Measurements from ENCODE around the gene S100PBP. TPM values are rescaled to one million over a fixed set of nuclear protein-coding genes. Genes with fewer than 3 reads are reported as not detected.

Gene S100PBP
- total RNA-seq, 1 donor from 2014 or later = 53.8 TPM

- Mint-ChIP-seq H3K27ac (no peak overlapping the region), H3K4me1 (ENCODE audit: unreplicated experiment) (no peaks in the 10 kb centered on the region), H3K36me3 (no peaks in the 10 kb centered on the region), H3K9me3 (no peaks in the 10 kb centered on the region), H3K4me3 (no peak overlapping the region), H3K27me3 (peaks cover 15% of the 10 kb centered on the region)
- no peak for TF ChIP-seq CTCF (conservative IDR thresholded peaks at IDR 0.05)
- DNase-seq (ENCODE audit: extremely low spot score, unreplicated experiment) = no peak
Measured at GRCh38 chr1:32907435-32907834, 90.0 kb downstream of the S100PBP start.

Other genes starting within 250 kb of the S100PBP start
- 41.7 and 49.8 TPM in 2 replicates for gene ZBTB8OS, start 167.1 kb upstream of the S100PBP start, total RNA-seq (ENCODE audit: low replicate concordance)
- 274 and 386 TPM in 2 replicates for gene RBBP4, start 166.4 kb upstream of the S100PBP start, total RNA-seq (ENCODE audit: low replicate concordance)
- gene SYNC, start 114.9 kb upstream of the S100PBP start, total RNA-seq (ENCODE audit: low replicate concordance) = 1.2 and 1.3 TPM in 2 replicates
- 83.7 and 103 TPM in 2 replicates for gene YARS1, start 295 bp upstream of the S100PBP start, total RNA-seq (ENCODE audit: low replicate concordance)
- 20.0 and 49.9 TPM in 2 replicates for gene FNDC5, start 53.3 kb downstream of the S100PBP start, total RNA-seq (ENCODE audit: low replicate concordance)
- 1.0 and 2.0 TPM in 2 replicates for gene HPCA, start 68.8 kb downstream of the S100PBP start, total RNA-seq (ENCODE audit: low replicate concordance)
- gene TMEM54, start 83.7 kb downstream of the S100PBP start, total RNA-seq (ENCODE audit: low replicate concordance) = 42.1 and 129 TPM in 2 replicates
- gene RNF19B, start 147.2 kb downstream of the S100PBP start, total RNA-seq (ENCODE audit: low replicate concordance) = 20.1 and 33.8 TPM in 2 replicates
- 138 and 140 TPM in 2 replicates for gene AK2, start 219.2 kb downstream of the S100PBP start, total RNA-seq (ENCODE audit: low replicate concordance)

Data from type B pancreatic cell (in vitro differentiated cells).